Ascending aorta (tissue), 2 donors: ENCODE results near the gene TSEN2. TPM values are rescaled to one million over a fixed set of nuclear protein-coding genes. Genes with fewer than 3 reads are reported as not detected.

Experiments
- DNase-seq, 2 donors: peaks; one replicate each; pipeline ENCODE4 v3.0.0-alpha.2; 2019; ENCODE audit warnings: low spot score in 2 of 2
- H3K27ac ChIP-seq, 2 donors: fragments of 200-600 bp; sonication (generic); one replicate each; pipeline ENCODE4 v1.5.1; 2016 to 2017; ENCODE audit warnings: mild to moderate bottlenecking in 1 of 2
- H3K27me3 ChIP-seq: fragments of 200-600 bp; sonication (generic); one replicate; pipeline ENCODE4 v1.5.1; 2017
- H3K36me3 ChIP-seq, 2 donors: fragments of 200-600 bp; sonication (generic); one replicate each; pipeline ENCODE4 v1.5.1; 2016
- H3K4me1 ChIP-seq, 2 donors: fragments of 200-600 bp; sonication (generic); one replicate each; pipeline ENCODE4 v1.5.1; 2016 to 2017; ENCODE audit warnings: mild to moderate bottlenecking in 1 of 2
- H3K4me3 ChIP-seq, 2 donors: fragments of 200-600 bp; sonication (generic); one replicate each; pipeline ENCODE4 v1.5.1; 2016 to 2017; ENCODE audit warnings: mild to moderate bottlenecking in 1 of 2
- H3K9me3 ChIP-seq, 2 donors: fragments of 200-600 bp; sonication (generic); one replicate each; pipeline ENCODE4 v1.5.1; 2016
- CTCF ChIP-seq, 3 experiments: fragments of 200-600 bp in 2 of 3; fragments of 450-650 bp in 1 of 3; sonication (generic) in 2 of 3; IDR thresholded peaks; one replicate each; pipeline ENCODE4 v1.5.1; 2016 to 2019; ENCODE audit warnings: antibody characterized with exemption in 3 of 3, mild to moderate bottlenecking in 1 of 3, moderate library complexity in 1 of 3
- intact Hi-C: fragments of 100-400 bp; cut with DNase I; formaldehyde crosslinking; loops from one replicate; pipeline ENCODE4 v1.15.1; 2023
- total RNA-seq: library from RNA; depleted of rRNA; stranded (reverse); fragments of >200 nt; gene quantifications from one replicate; pipeline ENCODE4 v1.1.0, GENCODE V29; 2016

Gene TSEN2
- total RNA-seq, 1 donor from 2014 or later: 6.3 TPM

- Histone ChIP-seq H3K4me3 (no peak overlapping the region), H3K36me3 (peaks cover 2 to 12% of the 10 kb centered on the region in 2 donors), H3K4me1 (peaks cover 8 to 10% of the 10 kb centered on the region in 2 donors), H3K27ac (no peak overlapping the region), H3K27me3 (no peaks in the 10 kb centered on the region), H3K9me3 (no peaks in the 10 kb centered on the region)
- intact Hi-C loops: loop anchor here (10.0 kb wide), 1 partner anchor 1407 kb away; no protein-coding TSS in a partner anchor
- DNase-seq: no peak
- no peak for TF ChIP-seq CTCF (IDR thresholded peaks at IDR 0.05)
Observed at GRCh38 chr3:12487786-12488185, 3.5 kb downstream of the TSEN2 start.

GRCh38 chr3:12489368-12489767, 5.1 kb downstream of the TSEN2 start:
- intact Hi-C loops: loop anchor here (10.0 kb wide), 1 partner anchor 1405 kb away; no protein-coding TSS in a partner anchor

GRCh38 chr3:12489832-12490231, 5.6 kb downstream of the TSEN2 start:
- Histone ChIP-seq H3K4me1 (peaks cover 0 to 6% of the 10 kb centered on the region in 2 donors), H3K27me3 (no peaks in the 10 kb centered on the region), H3K9me3 (no peaks in the 10 kb centered on the region), H3K4me3 (no peak overlapping the region), H3K36me3 (peaks cover 11 to 25% of the 10 kb centered on the region in 2 donors), H3K27ac (no peak overlapping the region)
- intact Hi-C loops: loop anchor here (10.0 kb wide), 1 partner anchor 1405 kb away; no protein-coding TSS in a partner anchor
- TF ChIP-seq CTCF (IDR thresholded peaks at IDR 0.05): no peak
- no peak for DNase-seq

More at GRCh38 chr3:12489368-12489767, 5.1 kb downstream of the TSEN2 start:
- H3K27ac ChIP-seq: no peak overlapping the region
- H3K36me3 ChIP-seq: peaks cover 10 to 25% of the 10 kb centered on the region in 2 donors
- no peak for TF ChIP-seq CTCF (IDR thresholded peaks at IDR 0.05)
- DNase-seq: no peak
- H3K4me3 ChIP-seq: no peak overlapping the region
- H3K4me1 ChIP-seq: peaks cover 0 to 7% of the 10 kb centered on the region in 2 donors
- no peaks in the 10 kb centered on the region for H3K27me3 ChIP-seq
- no peaks in the 10 kb centered on the region for H3K9me3 ChIP-seq

- intact Hi-C loops: no loop called here
- no peaks in the 10 kb centered on the region for H3K9me3 ChIP-seq
- no peak overlapping the region for H3K27ac ChIP-seq
- no peaks in the 10 kb centered on the region for H3K27me3 ChIP-seq
- TF ChIP-seq CTCF (IDR thresholded peaks at IDR 0.05): no peak
- H3K4me1 ChIP-seq: no peaks in the 10 kb centered on the region
- no peak for DNase-seq
- no peak overlapping the region for H3K4me3 ChIP-seq
- peaks cover 11 to 29% of the 10 kb centered on the region in 2 donors for H3K36me3 ChIP-seq
Observed at GRCh38 chr3:12490547-12490946, 6.3 kb downstream of the TSEN2 start.

GRCh38 chr3:12495749-12496452, 11.6 kb downstream of the TSEN2 start:
- no peak for DNase-seq
- Histone ChIP-seq H3K4me3 (no peak overlapping the region), H3K27me3 (no peaks in the 10 kb centered on the region), H3K4me1 (no peaks in the 10 kb centered on the region), H3K27ac (no peak overlapping the region), H3K9me3 (no peaks in the 10 kb centered on the region), H3K36me3 (peaks cover 32 to 64% of the 10 kb centered on the region in 2 donors)
- intact Hi-C loops: no loop called here
- no peak for TF ChIP-seq CTCF (IDR thresholded peaks at IDR 0.05)
